Activated CD4-positive, alpha-beta T cell treated with anti-CD3 and anti-CD28 coated beads for 4 hours (primary cell): Measurements from ENCODE around the gene STYXL1.

Experiments
- DNase-seq, 2 donors: peaks; one replicate each; pipeline ENCODE4 v3.0.0-alpha.2; 2020

STYXL1 gene

DNA sequence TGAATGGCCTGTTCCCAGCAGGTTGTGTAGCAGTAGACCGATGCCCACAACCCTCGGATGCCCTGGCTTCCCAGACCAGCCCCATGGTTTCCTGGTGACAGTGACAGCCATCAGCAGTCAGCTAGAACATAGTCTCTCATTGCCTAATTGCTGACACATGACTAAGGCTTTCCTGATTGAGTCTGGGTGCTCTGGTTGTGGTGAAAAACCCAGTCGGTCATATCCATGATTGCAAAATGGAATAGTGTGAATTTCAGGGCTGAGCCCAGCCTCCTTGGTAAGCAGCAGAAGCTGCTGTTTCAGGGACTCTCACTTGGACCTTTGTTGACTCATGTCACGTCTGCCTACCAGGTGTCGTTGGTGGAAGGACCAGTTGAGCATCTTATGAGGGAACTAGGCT lies 96.3 kb downstream of the STYXL1 start:
- DNase-seq = no peak

DNA sequence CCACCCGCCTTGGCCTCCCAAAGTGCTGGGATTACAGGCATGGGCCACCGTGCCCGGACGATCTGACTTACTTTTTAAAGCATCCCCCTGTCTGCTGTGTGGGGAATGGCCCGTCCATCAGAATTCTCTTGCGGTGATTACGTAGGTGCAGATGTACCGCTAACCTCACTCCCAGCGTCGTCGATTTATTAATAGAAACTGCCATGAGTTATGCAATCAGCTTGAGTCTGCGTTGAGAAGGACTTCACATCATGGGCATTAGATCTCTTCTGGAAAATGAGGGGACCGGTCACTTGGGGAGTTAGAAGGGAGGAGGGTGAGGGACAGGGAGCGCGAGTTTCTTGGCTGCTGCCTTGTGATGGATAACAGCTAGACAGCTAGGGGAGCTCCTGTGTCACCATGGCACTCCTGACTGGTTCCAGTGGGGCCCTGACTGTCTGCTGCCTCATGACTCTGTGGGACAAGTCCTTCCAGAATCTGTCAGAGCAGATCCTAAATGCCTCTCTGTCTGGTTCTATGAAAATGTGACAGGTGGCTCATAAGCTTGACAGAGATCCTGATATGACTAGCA lies 97.6 kb downstream of the STYXL1 start:
- DNase-seq = no peak

DNA sequence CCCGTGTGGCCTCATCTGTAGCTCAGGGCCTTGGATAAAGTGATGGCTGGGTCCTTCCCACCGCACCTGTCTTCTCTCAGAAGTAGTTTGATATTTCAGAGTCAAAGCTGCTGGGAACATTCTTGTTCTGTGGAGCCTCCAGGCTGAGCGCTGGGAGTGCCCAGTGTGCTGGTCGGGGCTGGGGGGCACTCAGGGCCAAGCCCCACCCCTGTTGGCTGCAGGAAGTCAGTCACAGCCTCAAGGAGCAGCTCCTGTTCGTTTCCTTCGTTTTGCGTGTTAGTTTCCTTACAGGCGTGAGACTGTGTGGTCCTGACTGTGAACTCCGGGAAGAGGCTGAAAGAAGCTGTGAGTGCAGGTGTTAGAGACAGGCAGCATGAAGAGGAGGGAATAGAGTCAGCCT lies 99.6 kb downstream of the STYXL1 start:
- DNase-seq = no peak
